Neuronal stem cell (in vitro differentiated cells): ENCODE measurements around the gene TMEM252.

Source experiments
- DNase-seq: peaks from one replicate; pipeline ENCODE4 v3.0.0-alpha.2; 2013; ENCODE audit warnings: low spot score
- H2AFZ ChIP-seq: one replicate; pipeline ENCODE4 v1.6.1; 2013; ENCODE audit warnings: mild to moderate bottlenecking, low read length, inconsistent platforms
- H2AK5ac ChIP-seq: 2 replicates; pipeline ENCODE4 v1.6.1; 2013; ENCODE audit warnings: low read depth, mild to moderate bottlenecking, inconsistent platforms, low read length, moderate library complexity, mixed read lengths
- H2BK120ac ChIP-seq: 2 replicates; pipeline ENCODE4 v1.6.1; 2013; ENCODE audit warnings: low read depth, mild to moderate bottlenecking, inconsistent platforms, low read length, moderate library complexity, mixed read lengths
- H2BK12ac ChIP-seq: one replicate; pipeline ENCODE4 v1.6.1; 2013; ENCODE audit warnings: low read length, inconsistent platforms
- H2BK15ac ChIP-seq: 2 replicates; pipeline ENCODE4 v1.6.1; 2013; ENCODE audit warnings: mild to moderate bottlenecking, low read length, inconsistent platforms, mixed read lengths
- H2BK5ac ChIP-seq: one replicate; pipeline ENCODE4 v1.6.1; 2013; ENCODE audit warnings: inconsistent platforms, mild to moderate bottlenecking, low read length, moderate library complexity
- H3K14ac ChIP-seq: one replicate; pipeline ENCODE4 v1.6.1; 2013; ENCODE audit warnings: low read length, inconsistent platforms
- H3K18ac ChIP-seq: 2 replicates; pipeline ENCODE4 v1.6.1; 2013; ENCODE audit warnings: low read length, inconsistent platforms
- H3K23ac ChIP-seq: 2 replicates; pipeline ENCODE4 v1.6.1; 2013; ENCODE audit warnings: low read depth, mild to moderate bottlenecking, mixed read lengths, low read length, inconsistent platforms; ENCODE audit not compliant: poor library complexity
- H3K27ac ChIP-seq: replicated peaks from 3 replicates; pipeline ENCODE4 v1.5.1; 2013; ENCODE audit warnings: low read length, inconsistent platforms
- H3K27me3 ChIP-seq, 3 experiments: 2 replicates each; pipeline ENCODE4 v1.6.1; 2013; ENCODE audit warnings: low read length in 3 of 3, mild to moderate bottlenecking in 2 of 3, inconsistent platforms in 1 of 3, low read depth in 1 of 3, mixed read lengths in 1 of 3, moderate library complexity in 1 of 3; ENCODE audit not compliant: control insufficient read depth in 3 of 3, insufficient read depth in 3 of 3
- H3K36me3 ChIP-seq, 2 donors: replicated peaks in 1 of 2; 2 replicates each; pipeline ENCODE4 v1.6.1; 2013; ENCODE audit warnings: low read length in 2 of 2; ENCODE audit not compliant: control insufficient read depth in 2 of 2, insufficient read depth in 2 of 2
- H3K4ac ChIP-seq: 2 replicates; pipeline ENCODE4 v1.6.1; 2013; ENCODE audit warnings: inconsistent platforms, mild to moderate bottlenecking, low read length, moderate library complexity
- H3K4me1 ChIP-seq, 2 donors: 1 replicate in 1 of 2; 2 replicates in 1 of 2; pipeline ENCODE4 v1.6.1; 2013; ENCODE audit warnings: low read length in 2 of 2, low read depth in 1 of 2; ENCODE audit not compliant: control insufficient read depth in 2 of 2, insufficient read depth in 1 of 2
- H3K4me2 ChIP-seq: one replicate; pipeline ENCODE4 v1.6.1; 2013; ENCODE audit warnings: mild to moderate bottlenecking, low read length, inconsistent platforms; ENCODE audit not compliant: insufficient read depth, poor library complexity, severe bottlenecking
- H3K4me3 ChIP-seq, 2 donors: 2 replicates each; pipeline ENCODE4 v1.5.1; 2013; ENCODE audit warnings: low read length in 2 of 2, mild to moderate bottlenecking in 2 of 2, inconsistent platforms in 1 of 2, moderate library complexity in 1 of 2
- H3K79me1 ChIP-seq: one replicate; pipeline ENCODE4 v1.6.1; 2013; ENCODE audit warnings: low read depth, mild to moderate bottlenecking, inconsistent platforms, low read length, moderate library complexity
- H3K9ac ChIP-seq: one replicate; pipeline ENCODE4 v1.6.1; 2013; ENCODE audit warnings: mild to moderate bottlenecking, low read depth, low read length, inconsistent platforms; ENCODE audit not compliant: poor library complexity
- H3K9me3 ChIP-seq, 2 donors: replicated peaks in 1 of 2; 2 replicates each; pipeline versions ENCODE3 to v1.6.1; 2013; ENCODE audit warnings: low read length in 2 of 2, mild to moderate bottlenecking in 2 of 2, inconsistent platforms in 1 of 2, low read depth in 1 of 2, mixed read lengths in 1 of 2, moderate library complexity in 1 of 2; ENCODE audit not compliant: control insufficient read depth in 2 of 2, insufficient read depth in 1 of 2
- H4K8ac ChIP-seq: one replicate; pipeline ENCODE4 v1.6.1; 2013; ENCODE audit warnings: low read depth, mild to moderate bottlenecking, inconsistent platforms, low read length, moderate library complexity
- H4K91ac ChIP-seq: one replicate; pipeline ENCODE4 v1.6.1; 2013; ENCODE audit warnings: low read length, low read depth, mild to moderate bottlenecking, inconsistent platforms; ENCODE audit not compliant: poor library complexity
- WGBS, 2 donors: extraction: QIAGEN DNeasy Blood & Tissue Kit; methylation state at CpG; one replicate each; pipeline ENCODE4 v1.1.7; 2013; ENCODE audit warnings: missing lambda C conversion rate in 2 of 2, mixed read lengths in 1 of 2; ENCODE audit not compliant: insufficient read length in 2 of 2, insufficient replicate concordance in 1 of 2; ENCODE audit errors: extremely low coverage in 2 of 2; 5-methylcytosine and 5-hydroxymethylcytosine counted together

The TMEM252 gene

DNA sequence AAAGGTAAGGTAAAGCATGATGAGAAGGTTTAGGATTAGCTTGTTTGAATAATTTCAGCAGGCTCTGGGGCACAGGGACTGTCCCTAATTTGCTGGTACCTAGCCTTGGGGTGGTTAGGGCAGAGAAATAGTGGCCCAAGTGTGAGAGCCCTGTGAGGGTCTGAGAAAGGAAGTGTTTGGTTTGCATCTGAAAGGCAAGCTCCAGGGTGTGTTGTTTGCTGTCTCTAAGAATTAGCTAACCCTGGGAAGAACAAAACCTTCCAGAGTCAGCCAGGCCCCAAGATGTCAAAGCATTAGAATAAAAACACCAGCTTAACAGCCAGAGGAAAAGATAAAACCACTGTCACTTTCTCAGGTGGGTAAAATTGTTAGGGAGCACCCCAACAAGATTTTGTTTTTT is 31.0 kb downstream of the TMEM252 start:
- Histone ChIP-seq H2BK15ac (no peak overlapping the region), H3K4me1 (peaks cover 5 to 19% of the 10 kb centered on the region in 2 donors), H3K18ac (no peak overlapping the region), H3K79me1 (no peaks in the 10 kb centered on the region), H3K4me2 (no peak overlapping the region), H3K27me3 (peaks cover 0 to 8% (median 0%) of the 10 kb centered on the region in 3 experiments), H2BK5ac (no peak overlapping the region), H3K9ac (no peak overlapping the region), H2BK120ac (no peak overlapping the region), H3K36me3 (no peaks in the 10 kb centered on the region), H2AFZ (peak overlapping the region; percentile 50), H3K9me3 (no peaks in the 10 kb centered on the region), H4K8ac (no peak overlapping the region), H4K91ac (no peak overlapping the region), H3K14ac (no peak overlapping the region), H3K4ac (no peak overlapping the region), H3K23ac (no peak overlapping the region), H3K27ac (no peak overlapping the region), H3K4me3 (no peak overlapping the region), H2BK12ac (no peak overlapping the region), H2AK5ac (no peak overlapping the region)
- DNase-seq: no peak

DNA sequence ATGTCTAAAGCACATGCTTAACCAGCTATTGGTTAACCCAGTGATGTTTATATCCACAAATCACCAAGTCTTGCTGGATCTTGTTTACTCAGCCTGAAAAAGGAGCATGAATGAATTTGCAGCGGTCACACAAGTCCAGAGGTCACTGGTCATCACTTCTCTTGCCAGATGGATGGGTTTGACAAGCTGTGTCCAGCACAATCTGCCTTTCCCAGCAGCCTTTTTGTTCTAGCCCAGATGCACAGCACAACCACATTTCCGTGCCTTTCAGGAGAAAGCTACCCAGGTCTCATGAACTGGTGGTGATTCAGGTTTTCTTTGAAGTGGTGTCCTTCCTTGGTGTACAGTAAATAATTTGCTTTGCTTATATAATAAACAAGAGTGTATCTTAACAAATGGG is 32.1 kb downstream of the TMEM252 start:
- H3K4ac ChIP-seq: no peak overlapping the region
- no CpG with 5 or more reads among the region's 2 CpGs for WGBS, 2 donors
- no peak overlapping the region for H3K27ac ChIP-seq

DNA sequence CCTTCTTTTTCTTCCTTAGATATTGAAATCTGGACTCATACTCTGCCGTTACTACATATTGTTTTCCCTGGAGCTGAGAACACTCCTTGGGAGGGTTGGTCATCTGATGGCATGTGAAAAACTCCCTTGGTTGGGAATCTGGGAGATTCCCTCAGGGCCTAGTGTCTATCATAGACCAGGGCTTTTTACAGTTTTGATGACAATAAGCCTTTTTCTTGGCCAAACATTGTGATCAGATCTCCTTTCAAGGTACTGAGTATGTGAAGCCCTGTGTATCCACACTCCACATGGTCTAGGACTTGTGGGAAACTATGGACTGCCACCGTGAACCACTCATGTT is 32.9 kb downstream of the TMEM252 start:
- Histone ChIP-seq H3K4ac (no peak overlapping the region), H3K23ac (no peak overlapping the region), H2BK120ac (no peak overlapping the region), H3K79me1 (no peaks in the 10 kb centered on the region), H2BK5ac (no peak overlapping the region), H3K27me3 (peaks cover 0 to 18% (median 0%) of the 10 kb centered on the region in 3 experiments), H2AK5ac (no peak overlapping the region), H2BK15ac (no peak overlapping the region), H3K4me3 (no peak overlapping the region), H2AFZ (peak overlapping the region; percentile 16), H4K8ac (no peak overlapping the region), H3K4me2 (no peak overlapping the region), H3K4me1 (peaks cover 5 to 16% of the 10 kb centered on the region in 2 donors), H3K18ac (no peak overlapping the region), H3K27ac (no peak overlapping the region), H3K14ac (no peak overlapping the region), H3K36me3 (no peaks in the 10 kb centered on the region), H3K9ac (no peak overlapping the region), H2BK12ac (no peak overlapping the region), H4K91ac (no peak overlapping the region), H3K9me3 (no peaks in the 10 kb centered on the region)
- no CpG with 5 or more reads among the region's 2 CpGs for WGBS, 2 donors
- DNase-seq: no peak

More for the DNA sequence above, 32.1 kb downstream of the TMEM252 start:
- H2BK12ac ChIP-seq: no peak overlapping the region
- H3K9me3 ChIP-seq: no peaks in the 10 kb centered on the region
- H4K8ac ChIP-seq: no peak overlapping the region
- no peak overlapping the region for H2AK5ac ChIP-seq
- H3K4me3 ChIP-seq: no peak overlapping the region
- H4K91ac ChIP-seq: no peak overlapping the region
- no peak overlapping the region for H3K23ac ChIP-seq
- no peak overlapping the region for H2BK120ac ChIP-seq
- peak overlapping the region; percentile 50 for H2AFZ ChIP-seq
- no peak for DNase-seq
- H3K36me3 ChIP-seq: no peaks in the 10 kb centered on the region
- peaks cover 0 to 10% (median 0%) of the 10 kb centered on the region in 3 experiments for H3K27me3 ChIP-seq
- no peak overlapping the region for H3K4me2 ChIP-seq
- no peak overlapping the region for H2BK5ac ChIP-seq
- no peaks in the 10 kb centered on the region for H3K79me1 ChIP-seq
- no peak overlapping the region for H3K14ac ChIP-seq
- no peak overlapping the region for H3K18ac ChIP-seq
- H2BK15ac ChIP-seq: no peak overlapping the region
- peaks cover 5 to 18% of the 10 kb centered on the region in 2 donors for H3K4me1 ChIP-seq
- no peak overlapping the region for H3K9ac ChIP-seq

DNA sequence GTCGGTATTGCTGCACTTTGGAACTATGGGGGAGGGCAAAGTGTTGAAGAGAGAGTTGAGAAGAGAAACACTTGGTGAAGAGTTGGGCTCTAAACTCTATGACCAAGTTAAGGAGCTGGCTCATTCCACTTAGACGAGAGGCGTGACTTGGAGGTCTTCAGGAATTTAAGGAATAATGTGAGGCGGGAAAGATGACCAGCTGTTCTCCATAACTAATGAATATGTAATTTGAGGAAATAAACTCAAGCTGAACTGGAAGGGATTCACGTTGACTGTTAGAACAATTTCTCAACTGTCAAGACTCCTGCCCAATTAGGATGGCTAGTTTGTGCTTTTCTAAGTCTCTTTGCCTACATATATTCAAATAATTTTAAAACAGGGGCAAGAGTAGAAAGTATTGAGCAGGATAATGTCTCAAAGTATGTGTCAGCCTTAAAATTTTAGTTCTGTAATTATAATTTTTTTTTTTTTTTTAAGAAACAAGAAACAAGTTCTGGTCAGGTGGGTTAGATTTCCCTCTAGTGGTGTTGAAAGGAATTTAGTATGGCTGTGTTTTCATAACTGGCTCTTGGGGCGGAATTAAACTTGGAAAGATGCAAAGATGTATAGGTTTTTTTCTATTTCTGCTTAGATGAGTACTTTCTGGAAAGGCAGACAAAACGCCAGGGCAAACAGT is 33.4 kb downstream of the TMEM252 start:
- no peak overlapping the region for H3K23ac ChIP-seq
- no peak overlapping the region for H3K18ac ChIP-seq
- H3K9ac ChIP-seq: no peak overlapping the region
- DNase-seq: no peak
- H4K91ac ChIP-seq: no peak overlapping the region
- H3K27ac ChIP-seq: no peak overlapping the region
- H2BK5ac ChIP-seq: no peak overlapping the region
- peaks cover 5 to 16% of the 10 kb centered on the region in 2 donors for H3K4me1 ChIP-seq
- peaks cover 0 to 18% (median 0%) of the 10 kb centered on the region in 3 experiments for H3K27me3 ChIP-seq
- no peak overlapping the region for H3K14ac ChIP-seq
- H2AFZ ChIP-seq: peak overlapping the region; percentile 16
- no peak overlapping the region for H3K4me2 ChIP-seq
- no peaks in the 10 kb centered on the region for H3K79me1 ChIP-seq
- H3K4ac ChIP-seq: no peak overlapping the region
- H3K4me3 ChIP-seq: no peak overlapping the region
- H3K9me3 ChIP-seq: no peaks in the 10 kb centered on the region
- no peak overlapping the region for H2AK5ac ChIP-seq
- H3K36me3 ChIP-seq: no peaks in the 10 kb centered on the region
- no peak overlapping the region for H2BK15ac ChIP-seq
- WGBS, 2 donors: no CpG with 5 or more reads among the region's 7 CpGs
- H4K8ac ChIP-seq: no peak overlapping the region
- H2BK120ac ChIP-seq: no peak overlapping the region
- H2BK12ac ChIP-seq: no peak overlapping the region
